ENCODE measurements around the gene PTPRE.

PTPRE gene

DNA sequence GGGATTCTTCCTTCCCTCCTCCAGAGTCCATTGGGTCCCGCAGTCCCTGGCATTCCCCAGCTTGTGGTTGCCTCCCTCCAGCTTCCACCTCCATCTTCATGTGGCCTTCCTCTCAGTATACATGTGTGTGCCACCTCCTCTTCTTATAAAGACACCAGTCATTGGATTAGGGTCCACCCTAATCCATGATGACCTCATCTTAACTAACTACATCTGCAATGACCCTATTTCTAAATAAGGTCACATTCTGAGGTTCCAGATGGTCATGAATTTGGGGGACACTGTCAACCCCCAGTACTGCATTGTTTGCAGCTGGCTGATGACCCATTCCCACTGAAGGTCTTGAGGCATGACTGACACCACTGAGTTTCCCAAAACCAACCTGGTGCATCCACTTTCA, 99.0 kb downstream of the PTPRE start:
- DNase-seq: no peak

- no peak for DNase-seq
Observed at GRCh38 chr10:128007056-128007455, 100.2 kb downstream of the PTPRE start.

- no peak for DNase-seq
Observed at GRCh38 chr10:128007971-128008370, 101.1 kb downstream of the PTPRE start.

GRCh38 chr10:128008521-128009250, 101.8 kb downstream of the PTPRE start:
- DNase-seq: no peak

GRCh38 chr10:128009372-128010126, 102.6 kb downstream of the PTPRE start:
- no peak for DNase-seq

- DNase-seq: peak; percentile 45
Observed at GRCh38 chr10:128011059-128011979, 104.4 kb downstream of the PTPRE start.

DNA sequence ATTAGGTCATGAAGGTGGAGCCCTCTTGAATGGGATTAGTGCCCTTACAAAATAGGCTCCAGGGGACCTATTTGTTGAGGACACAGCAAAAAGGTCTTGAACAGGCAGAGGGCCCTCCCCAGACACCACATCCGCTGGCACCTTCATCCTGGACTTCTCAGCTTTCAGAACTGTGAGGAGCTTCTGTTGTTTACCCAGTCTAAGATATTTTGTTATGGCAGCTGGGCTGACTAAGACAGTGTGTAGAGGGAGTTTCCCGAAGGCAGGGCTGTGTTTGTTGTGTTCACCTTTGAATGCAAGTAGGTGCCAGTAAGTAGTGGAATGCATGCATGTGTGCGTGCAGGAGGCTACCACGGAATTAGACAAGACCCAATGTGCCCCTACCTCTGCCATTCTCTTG, 106.7 kb downstream of the PTPRE start:
- no peak for DNase-seq

GRCh38 chr10:128014236-128014635, 107.3 kb downstream of the PTPRE start:
- no peak for DNase-seq

DNA sequence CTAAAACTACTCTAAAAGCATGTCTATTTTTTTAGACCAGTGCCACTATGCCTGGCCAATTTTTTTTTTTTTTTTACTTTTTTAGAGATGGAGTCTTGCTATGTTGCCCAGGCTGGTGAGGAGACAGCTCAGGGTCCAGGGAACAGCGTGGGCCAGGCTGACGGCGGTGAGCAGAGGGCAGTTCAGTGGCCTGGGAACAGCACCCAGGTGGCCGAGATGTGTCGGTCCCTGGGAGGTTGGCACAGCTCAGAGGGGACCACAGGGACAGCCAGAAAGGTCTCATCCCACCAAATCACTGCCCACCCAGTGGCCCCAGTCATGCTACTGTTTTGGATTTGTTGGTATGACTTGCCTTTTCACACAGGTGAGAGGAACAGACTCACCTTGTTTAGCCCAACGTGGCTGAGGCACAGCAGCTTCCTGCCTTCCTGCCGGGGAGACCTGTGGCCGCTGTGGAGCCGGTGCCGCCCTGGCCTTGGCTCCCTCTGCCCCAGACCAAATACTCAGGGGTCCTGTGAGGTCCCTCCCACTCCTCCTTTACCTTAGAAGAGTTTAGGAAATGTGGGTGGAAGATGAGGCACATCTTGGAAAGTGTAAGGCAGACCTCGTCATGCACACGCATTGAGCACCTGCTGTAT, 109.6 kb downstream of the PTPRE start:
- DNase-seq: no peak

GRCh38 chr10:128017822-128018221, 110.9 kb downstream of the PTPRE start:
- DNase-seq: no peak

DNA sequence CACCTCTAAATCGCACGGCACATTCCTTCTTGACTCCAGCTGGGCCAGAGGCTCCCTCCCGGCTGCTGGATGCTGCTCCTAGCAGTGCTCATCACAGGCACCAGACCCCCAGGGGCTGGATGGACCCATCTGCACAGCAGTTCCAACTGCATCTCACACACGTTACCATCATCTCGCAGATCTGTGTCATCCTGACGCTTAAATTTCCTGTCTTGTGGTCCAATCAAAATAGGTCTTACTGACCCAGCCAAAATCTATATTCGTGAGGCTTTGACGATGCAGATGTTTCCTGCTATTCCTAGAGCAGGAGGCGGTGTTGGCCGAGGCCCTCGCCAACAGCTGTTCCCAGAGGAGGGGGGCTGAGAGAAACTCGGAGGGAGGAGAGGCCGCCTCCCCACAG, 111.3 kb downstream of the PTPRE start:
- no peak for DNase-seq

- no peak for DNase-seq
Observed at GRCh38 chr10:128018691-128019090, 111.8 kb downstream of the PTPRE start.

DNA sequence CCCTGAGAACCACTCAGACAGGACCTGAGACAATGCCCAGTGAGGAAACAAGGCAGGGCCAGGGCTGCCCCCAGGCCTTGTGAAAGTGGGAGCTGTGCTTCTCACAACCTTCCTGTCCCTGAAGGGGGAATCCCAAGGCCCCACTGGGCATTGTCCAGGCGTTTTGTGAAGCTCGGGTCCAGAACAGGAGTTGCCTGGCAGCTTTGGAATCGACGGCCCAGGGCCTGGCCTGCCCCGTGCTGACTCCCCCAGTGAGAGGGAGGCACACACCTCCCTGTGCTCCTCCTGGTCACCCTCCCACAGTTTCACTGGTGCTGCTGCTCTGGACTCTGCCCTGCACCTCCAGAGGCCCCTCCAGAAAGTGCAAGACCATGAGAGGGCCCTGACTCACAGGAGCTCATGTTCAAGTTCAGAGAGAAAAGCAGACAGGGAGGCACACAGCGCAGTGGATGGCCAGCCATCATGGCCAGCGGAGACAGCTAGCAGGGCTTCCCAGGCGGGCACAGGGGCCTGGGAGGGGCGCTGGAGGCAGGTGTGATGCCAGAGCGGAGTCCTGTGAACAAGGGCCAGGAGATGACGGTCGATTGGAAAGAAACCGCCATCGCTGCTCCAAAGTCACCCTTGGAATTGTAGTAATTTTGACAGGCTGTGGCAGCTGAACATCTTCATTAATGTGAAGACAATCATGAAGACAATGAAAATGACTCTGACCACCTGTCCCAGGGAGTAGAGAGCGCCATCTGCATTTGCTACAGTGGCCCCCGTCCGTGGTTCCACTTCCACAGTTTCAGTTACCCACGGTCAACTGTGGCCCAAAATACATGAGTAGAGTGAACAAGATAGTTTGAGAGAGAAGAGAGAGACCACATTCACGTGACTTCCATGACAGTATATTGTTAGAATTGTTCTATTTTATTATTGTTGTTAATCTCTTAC, 115.6 kb downstream of the PTPRE start:
- DNase-seq: no peak

GRCh38 chr10:128024426-128024825, 117.5 kb downstream of the PTPRE start:
- no peak for DNase-seq

DNA sequence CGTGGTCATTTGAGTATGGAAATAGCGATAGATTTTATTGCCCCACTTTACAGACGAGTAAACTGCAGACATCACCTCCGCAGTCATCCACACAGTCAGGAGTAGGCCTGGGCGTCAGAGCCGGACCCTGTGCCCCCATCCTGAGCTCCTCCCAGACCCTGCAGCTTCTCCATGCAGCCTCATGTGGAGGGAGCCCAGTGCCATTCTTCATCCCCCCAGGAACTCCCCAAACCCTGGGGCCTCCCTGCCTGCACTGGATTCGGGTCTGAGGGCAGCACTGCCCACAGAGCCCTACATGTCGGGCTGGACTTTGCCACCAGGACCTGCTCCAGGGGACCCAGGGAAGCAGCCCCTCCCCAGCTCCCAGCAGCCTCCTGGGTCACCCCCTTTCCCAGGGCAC, 118.5 kb downstream of the PTPRE start:
- no peak for DNase-seq

DNA sequence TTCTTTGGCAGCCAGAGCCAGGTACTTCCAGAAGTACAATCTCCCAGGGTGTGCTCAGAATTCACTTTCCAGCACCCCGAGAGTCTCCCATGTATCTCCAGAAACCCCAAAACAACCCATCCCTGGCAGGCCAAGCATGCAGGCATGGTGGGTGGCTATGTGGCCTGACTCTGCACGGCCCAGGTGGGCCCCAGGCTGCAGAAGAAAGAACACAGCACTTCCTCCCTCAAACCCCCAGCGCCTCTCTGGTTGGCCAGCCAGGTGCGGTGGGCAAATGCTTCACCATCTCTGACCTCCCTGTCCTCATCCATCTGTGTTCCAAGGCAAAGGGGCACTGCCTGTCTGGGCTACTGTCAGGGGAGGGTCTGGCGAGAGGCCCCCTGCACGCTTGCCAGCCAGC, 119.0 kb downstream of the PTPRE start:
- no peak for DNase-seq

DNA sequence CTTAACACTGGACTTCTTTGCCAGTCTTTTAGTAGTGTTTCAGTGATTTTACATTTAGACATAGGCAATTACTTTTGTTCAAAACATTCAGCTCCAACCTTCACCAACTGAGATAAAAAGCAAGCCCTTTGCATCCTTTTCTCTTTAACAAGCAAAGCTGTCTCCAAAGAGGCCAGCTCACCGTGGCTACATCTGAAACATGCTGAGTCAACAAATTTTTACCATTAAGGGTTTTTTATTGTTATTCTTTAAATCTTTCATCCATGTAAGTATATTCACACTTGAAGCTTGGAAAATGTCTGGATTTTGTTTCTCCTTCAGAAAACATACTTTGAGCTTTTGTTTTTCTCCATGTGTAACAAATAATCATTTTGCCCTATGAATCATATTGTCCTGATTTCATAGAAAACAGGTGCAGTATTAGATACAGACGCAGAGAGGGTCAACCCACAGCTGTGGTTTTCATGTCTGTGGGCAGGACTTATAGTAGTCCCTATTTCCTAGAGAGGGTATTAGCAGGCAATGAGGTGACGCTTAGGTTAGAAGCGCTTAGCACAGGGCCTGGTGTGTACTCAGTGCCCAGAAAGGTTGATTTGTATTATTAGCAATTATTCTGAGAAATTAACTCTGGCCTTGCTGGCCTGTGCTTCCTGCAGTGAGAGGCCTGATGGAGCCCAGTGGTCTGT, 119.9 kb downstream of the PTPRE start:
- DNase-seq: no peak

DNA sequence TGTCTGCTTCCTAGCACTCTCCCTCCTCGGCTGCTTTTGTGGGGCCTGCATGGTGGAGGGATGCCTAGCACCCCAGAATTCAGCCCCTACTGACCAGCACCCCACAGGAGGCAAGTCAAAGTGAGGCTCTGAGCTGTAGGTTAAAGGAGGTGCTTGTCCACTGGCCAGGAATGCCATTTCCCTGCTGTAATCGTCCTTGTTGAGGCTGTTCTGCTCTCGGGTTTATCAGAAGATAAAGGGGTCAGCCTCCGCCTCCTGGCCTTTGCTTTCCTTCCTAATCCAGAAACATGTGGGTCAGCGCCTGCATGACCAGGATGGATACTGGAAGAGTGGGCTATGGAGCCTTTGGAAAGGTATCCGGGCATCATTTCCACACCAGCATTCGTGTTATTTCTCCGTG, 120.4 kb downstream of the PTPRE start:
- DNase-seq: no peak

DNA sequence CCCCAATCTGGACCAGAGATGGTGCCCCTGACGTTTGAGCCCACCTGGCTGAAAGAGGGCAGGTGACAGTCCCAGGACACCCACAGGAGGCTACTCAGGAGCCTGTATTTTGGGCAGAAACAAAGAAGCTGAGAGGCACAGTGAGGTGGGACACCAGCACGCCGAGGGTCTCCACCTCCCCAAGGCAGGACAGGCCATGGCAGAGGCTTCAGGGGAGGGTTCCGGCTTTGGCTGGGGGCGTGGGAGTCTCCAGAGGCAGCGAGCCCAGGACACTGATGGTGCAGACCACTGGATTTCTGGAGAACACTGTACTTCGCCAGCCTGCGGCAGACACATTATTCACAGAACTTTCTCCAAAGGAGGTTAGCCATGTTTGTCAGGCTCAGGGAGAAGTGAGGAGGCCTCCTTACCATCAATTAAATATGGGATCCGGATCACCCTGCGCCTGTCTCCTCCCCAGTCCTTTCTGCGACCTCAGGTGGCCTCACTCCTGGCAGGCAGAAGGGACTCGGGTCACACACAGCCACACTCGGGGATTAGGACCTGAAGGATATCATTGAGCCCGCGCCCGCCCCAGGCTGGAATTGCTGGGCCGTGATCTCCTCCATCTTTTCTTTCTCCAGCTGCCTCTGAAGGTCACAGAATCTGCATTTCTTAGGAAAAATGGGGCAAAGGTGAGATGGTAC, 121.1 kb downstream of the PTPRE start:
- DNase-seq: no peak

DNA sequence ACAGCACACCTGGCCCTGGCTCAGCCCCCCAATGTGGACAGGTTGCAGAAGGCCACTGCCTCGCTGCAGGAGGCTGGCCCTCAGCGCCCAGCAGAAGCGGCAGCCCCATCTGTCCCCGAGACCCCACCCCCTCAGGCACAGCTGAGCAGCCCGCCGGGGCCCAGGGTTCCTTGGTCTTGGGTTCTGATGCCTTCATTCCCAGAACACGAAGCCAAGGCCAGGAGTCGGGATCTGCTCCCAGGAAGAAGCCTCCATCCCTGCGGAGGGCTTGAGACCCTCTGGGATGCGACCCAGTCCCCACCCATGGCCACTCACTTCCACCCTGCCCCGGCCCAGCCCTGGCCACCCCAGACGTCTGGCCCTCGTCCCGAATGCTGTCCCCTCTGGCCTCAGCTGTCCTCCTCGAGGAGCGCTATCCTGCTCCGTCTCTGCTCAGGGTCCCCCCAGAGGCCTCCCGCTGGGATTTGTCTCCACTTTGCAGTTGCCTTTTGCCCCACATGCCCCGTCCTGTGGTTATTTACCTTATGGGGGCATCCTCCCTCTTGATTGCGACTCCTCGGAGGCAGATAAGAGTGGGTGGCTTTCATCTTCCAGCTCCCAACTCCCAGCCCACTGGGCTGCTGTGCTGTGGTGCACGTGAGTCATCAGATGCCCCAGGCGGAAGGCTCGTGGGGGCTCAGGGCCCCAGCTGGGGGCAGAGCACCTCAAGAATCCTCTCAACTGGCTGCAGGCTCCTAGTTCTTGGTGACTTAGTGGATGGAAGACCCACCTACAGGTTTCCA, 121.8 kb downstream of the PTPRE start:
- DNase-seq: no peak
